ENCODE measurements around the gene PLAGL2.

DNA sequence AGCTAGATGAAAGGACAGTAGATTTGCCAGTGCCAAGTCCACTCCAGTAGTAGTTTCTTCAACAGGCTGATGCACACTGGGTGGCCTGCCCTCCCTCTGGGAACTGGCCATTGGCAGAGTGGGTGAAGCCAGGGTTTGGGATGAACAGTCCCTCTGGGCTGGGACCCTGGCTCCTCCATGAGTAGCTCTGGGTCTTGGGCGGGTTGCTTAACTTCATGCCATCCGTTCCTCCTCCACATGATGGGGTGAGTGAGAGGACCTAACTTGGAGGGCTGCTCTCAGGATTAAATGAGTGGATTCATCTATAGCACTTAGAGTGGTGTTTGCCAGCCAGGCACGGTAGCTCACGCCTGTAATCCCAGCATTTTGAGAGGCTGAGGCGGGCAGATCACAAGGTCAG, 47.2 kb downstream of the PLAGL2 start:
- TF ChIP-seq, protein P1, sequence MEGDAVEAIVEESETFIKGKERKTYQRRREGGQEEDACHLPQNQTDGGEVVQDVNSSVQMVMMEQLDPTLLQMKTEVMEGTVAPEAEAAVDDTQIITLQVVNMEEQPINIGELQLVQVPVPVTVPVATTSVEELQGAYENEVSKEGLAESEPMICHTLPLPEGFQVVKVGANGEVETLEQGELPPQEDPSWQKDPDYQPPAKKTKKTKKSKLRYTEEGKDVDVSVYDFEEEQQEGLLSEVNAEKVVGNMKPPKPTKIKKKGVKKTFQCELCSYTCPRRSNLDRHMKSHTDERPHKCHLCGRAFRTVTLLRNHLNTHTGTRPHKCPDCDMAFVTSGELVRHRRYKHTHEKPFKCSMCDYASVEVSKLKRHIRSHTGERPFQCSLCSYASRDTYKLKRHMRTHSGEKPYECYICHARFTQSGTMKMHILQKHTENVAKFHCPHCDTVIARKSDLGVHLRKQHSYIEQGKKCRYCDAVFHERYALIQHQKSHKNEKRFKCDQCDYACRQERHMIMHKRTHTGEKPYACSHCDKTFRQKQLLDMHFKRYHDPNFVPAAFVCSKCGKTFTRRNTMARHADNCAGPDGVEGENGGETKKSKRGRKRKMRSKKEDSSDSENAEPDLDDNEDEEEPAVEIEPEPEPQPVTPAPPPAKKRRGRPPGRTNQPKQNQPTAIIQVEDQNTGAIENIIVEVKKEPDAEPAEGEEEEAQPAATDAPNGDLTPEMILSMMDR (IDR thresholded peaks at IDR 0.05): no peak
- TF ChIP-seq ZFX (IDR thresholded peaks at IDR 0.05; ENCODE audit: borderline replicate concordance): no peak

Data from 22Rv1 (cell line).